Adrenal gland (tissue), 12 donors: ENCODE measurements around the gene CLCN7. TPM values are rescaled to one million over a fixed set of nuclear protein-coding genes. Genes with fewer than 3 reads are reported as not detected.

ENCODE experiments used
- DNase-seq, 7 donors: peaks; one replicate each; pipeline ENCODE4 v3.0.0-alpha.2; 2019 to 2020
- H3K27ac ChIP-seq, 5 donors: fragments of 200-600 bp; sonication (generic) in 4 of 5; 1 replicate in 3 of 5; 2 replicates in 2 of 5; pipeline versions ENCODE4 v1.5.1 to v1.8.0; 2016 to 2020; ENCODE audit warnings: mild to moderate bottlenecking in 1 of 5
- H3K27me3 ChIP-seq: fragments of 200-600 bp; 2 replicates; pipeline ENCODE4 v1.8.0; 2021
- H3K36me3 ChIP-seq, 2 donors: fragments of 200-600 bp; replicated peaks in 1 of 2; 1 replicate in 1 of 2; 2 replicates in 1 of 2; pipeline versions ENCODE4 v1.5.1 to v1.8.0; 2018 to 2022
- H3K4me1 ChIP-seq, 2 donors: fragments of 200-600 bp; replicated peaks in 1 of 2; 1 replicate in 1 of 2; 2 replicates in 1 of 2; pipeline versions ENCODE4 v1.5.1 to v1.8.0; 2018 to 2021
- H3K4me3 ChIP-seq, 4 donors: fragments of 200-600 bp; sonication (generic) in 3 of 4; one replicate each; pipeline ENCODE4 v1.5.1; 2016 to 2018
- H3K9me3 ChIP-seq, 3 donors: fragments of 200-600 bp; sonication (generic) in 1 of 3; replicated peaks in 1 of 3; 1 replicate in 2 of 3; 2 replicates in 1 of 3; pipeline versions ENCODE4 v1.5.1 to v1.8.0; 2016 to 2021
- CTCF ChIP-seq, 6 experiments: fragments of 450-650 bp in 4 of 6; fragments of 200-600 bp in 2 of 6; sonication (generic) in 1 of 6; IDR thresholded peaks; 1 replicate in 5 of 6; 2 replicates in 1 of 6; pipeline versions ENCODE4 v1.5.1 to v1.8.0; 2016 to 2021; ENCODE audit warnings: antibody characterized with exemption in 6 of 6, mild to moderate bottlenecking in 2 of 6, moderate library complexity in 1 of 6
- POLR2A ChIP-seq, 2 donors: fragments of 450-650 bp; IDR thresholded peaks; one replicate each; pipeline ENCODE4 v1.6.1; 2017; ENCODE audit warnings: antibody characterized with exemption in 2 of 2, mild to moderate bottlenecking in 2 of 2, moderate library complexity in 1 of 2
- WGBS, 4 donors: extraction: QIAGEN DNeasy Blood & Tissue Kit in 2 of 4; methylation state at CpG; one replicate each; pipeline versions ENCODE4 v1.1.5 to v1.1.7; 2013 to 2017; 5-methylcytosine and 5-hydroxymethylcytosine counted together
- intact Hi-C, 2 donors: fragments of 100-400 bp; cut with DNase I; formaldehyde crosslinking; loops; one replicate each; pipeline versions ENCODE4 v1.14.1 to v1.15.0; 2022 to 2023
- polyA plus RNA-seq, 3 donors: library from polyadenylated mRNA; stranded (reverse); fragments of 200-250 nt in 2 of 3; fragments of 350-450 nt in 1 of 3; fragmentation: Illumina TruSeq in 1 of 3; extraction: RNeasy Lipid Tissue Mini Kit (QIAGEN cat#74804) in 1 of 3; gene quantifications; one replicate each; pipeline ENCODE4 v1.2.3, GENCODE V29; 2013 to 2014
- total RNA-seq, 9 donors: library from RNA; depleted of rRNA in 4 of 9; stranded (reverse); fragments of >200 nt in 4 of 9; fragments of 120-200 nt in 1 of 9; fragmentation: NEBNext Ultra II Directional in 1 of 9; extraction: Animal tissue kit (Norgen Biotek cat#: 25700) in 1 of 9; gene quantifications; one replicate each; pipeline versions ENCODE4 v1.1.0 to v1.2.4, GENCODE V29; 2013 to 2023
- donor health status: healthy with polysubstance abuse.
- donor health status: Bipolar disorder and iron deficiency.
- donor health status: DM: yes; HTN: yes; CAD: no.
- donor health status: DM: no; HTN: no; CAD: no.
- donor health status: DM: no; HTN: no; CAD: no.
- donor health status: DM: yes; HTN: yes; CAD: no.

CLCN7 gene
- total and polyA plus RNA-seq, 12 donors, result 25.3 to 369 (median 127) TPM

- WGBS, 4 donors, result 70 to 93% (median 93%) methylated on average over 8 to 37 of the region's 37 CpGs
- DNase-seq, result no peak
- no peaks in the 10 kb centered on the region for H3K9me3 ChIP-seq
- H3K27ac ChIP-seq, result no peak overlapping the region
- intact Hi-C loops, result no loop called here
- no peaks in the 10 kb centered on the region for H3K27me3 ChIP-seq
- H3K36me3 ChIP-seq, result peaks cover 0 to 24% of the 10 kb centered on the region in 2 donors
- TF ChIP-seq CTCF (IDR thresholded peaks at IDR 0.05) (no peak), POLR2A (IDR thresholded peaks at IDR 0.05) (no peak)
- H3K4me3 ChIP-seq, result no peak overlapping the region
- H3K4me1 ChIP-seq, result peaks cover 0 to 18% of the 10 kb centered on the region in 2 donors
These were observed 31.8 kb upstream of the CLCN7 start for GRCh38 chr16:1506494-1507213.

GRCh38 chr16:1505912-1506311 is 31.1 kb upstream of the CLCN7 start:
- DNase-seq, result no peak
- peaks cover 0 to 31% of the 10 kb centered on the region in 2 donors for H3K36me3 ChIP-seq
- H3K27ac ChIP-seq, result no peak overlapping the region
- peaks cover 0 to 18% of the 10 kb centered on the region in 2 donors for H3K4me1 ChIP-seq
- H3K9me3 ChIP-seq, result no peaks in the 10 kb centered on the region
- no peak for TF ChIP-seq CTCF (IDR thresholded peaks at IDR 0.05)
- no peak for TF ChIP-seq POLR2A (IDR thresholded peaks at IDR 0.05)
- no peak overlapping the region for H3K4me3 ChIP-seq
- no peaks in the 10 kb centered on the region for H3K27me3 ChIP-seq
- WGBS, 4 donors, result 95 to 100% (median 97%) methylated on average over 2 to 22 of the region's 22 CpGs
- intact Hi-C loops, result no loop called here

GRCh38 chr16:1505073-1505844 is 30.4 kb upstream of the CLCN7 start:
- 94 to 100% (median 97%) methylated on average over 3 to 37 of the region's 37 CpGs for WGBS, 4 donors
- H3K9me3 ChIP-seq, result no peaks in the 10 kb centered on the region
- no peak overlapping the region for H3K27ac ChIP-seq
- peaks cover 0 to 15% of the 10 kb centered on the region in 2 donors for H3K4me1 ChIP-seq
- no peak overlapping the region for H3K4me3 ChIP-seq
- peaks cover 0 to 38% of the 10 kb centered on the region in 2 donors for H3K36me3 ChIP-seq
- TF ChIP-seq POLR2A (IDR thresholded peaks at IDR 0.05) (no peak), CTCF (IDR thresholded peaks at IDR 0.05) (no peak)
- no peak for DNase-seq
- H3K27me3 ChIP-seq, result no peaks in the 10 kb centered on the region
- intact Hi-C loops, result no loop called here

- 95 to 97% (median 96%) methylated on average over 36 to 37 of the region's 37 CpGs for WGBS, 4 donors
- Histone ChIP-seq H3K9me3 (no peaks in the 10 kb centered on the region), H3K27me3 (no peaks in the 10 kb centered on the region)
These were observed 28.5 kb upstream of the CLCN7 start for GRCh38 chr16:1503110-1503955.

More at GRCh38 chr16:1503110-1503955, 28.5 kb upstream of the CLCN7 start:
- Histone ChIP-seq H3K27ac (no peak overlapping the region), H3K4me1 (no peaks in the 10 kb centered on the region), H3K36me3 (peaks cover 0 to 55% of the 10 kb centered on the region in 2 donors), H3K4me3 (no peak overlapping the region)
- no peak for DNase-seq
- intact Hi-C loops, result no loop called here
- no peak for TF ChIP-seq POLR2A (IDR thresholded peaks at IDR 0.05)
- TF ChIP-seq CTCF (IDR thresholded peaks at IDR 0.05), result no peak
